Measurements from ENCODE around the gene MAMSTR. TPM values are rescaled to one million over a fixed set of nuclear protein-coding genes. Genes with fewer than 3 reads are reported as not detected.
A peak's percentile ranks its signal among the peaks of the same experiment; 100 is the strongest.

Gene MAMSTR
- total RNA-seq, 1 donor from 2014 or later = 2.7 TPM

DNA sequence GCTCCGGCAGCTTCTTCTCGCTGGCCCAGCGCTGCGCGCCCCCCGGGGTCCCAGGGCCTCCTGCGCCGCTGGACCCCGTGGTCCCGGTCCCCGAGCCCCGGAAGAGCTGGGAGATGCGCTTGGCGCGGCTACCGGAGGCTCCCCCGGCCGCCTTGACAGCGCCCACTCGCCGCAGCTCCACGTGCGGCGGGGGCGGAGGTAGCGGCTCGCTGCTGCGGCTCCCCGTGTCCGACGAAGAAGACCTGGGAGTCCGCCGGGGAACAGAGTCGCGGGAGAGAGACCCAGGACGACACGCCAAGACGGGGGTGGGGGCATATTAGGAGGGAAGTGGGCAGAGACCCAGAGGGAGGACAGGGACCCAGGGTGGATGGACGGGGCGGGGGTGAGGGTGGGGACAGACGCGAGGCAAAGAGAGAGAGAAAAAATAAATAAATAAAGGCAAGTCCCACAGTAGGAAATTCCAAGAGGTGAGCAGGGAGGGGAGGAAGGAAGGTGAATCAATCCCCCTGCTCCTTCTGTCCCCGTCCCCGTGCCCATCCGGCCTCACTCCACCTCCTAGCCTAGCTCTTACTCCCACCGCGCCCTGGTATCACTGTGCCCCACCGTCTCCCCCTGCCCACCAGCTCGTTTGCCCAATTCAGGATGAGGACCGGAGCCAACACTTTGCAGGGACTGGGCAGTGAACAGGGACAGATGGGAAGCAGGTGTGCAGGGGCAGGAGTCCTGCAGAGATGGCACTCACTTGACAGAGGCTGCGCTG, 20.1 kb upstream of the MAMSTR start:
- peak; percentile 42 for DNase-seq
- no peaks in the 10 kb centered on the region for H3K36me3 Mint-ChIP-seq (ENCODE audit: unreplicated experiment)
- H3K9me3 Mint-ChIP-seq (ENCODE audit: unreplicated experiment) = peaks cover 15% of the 10 kb centered on the region
- peaks cover 20% of the 10 kb centered on the region for H3K27me3 Mint-ChIP-seq (ENCODE audit: unreplicated experiment)
- peak overlapping the region; percentile 52 for H3K27ac Mint-ChIP-seq (ENCODE audit: unreplicated experiment)
- H3K4me1 Mint-ChIP-seq (ENCODE audit: low read depth, unreplicated experiment) = peaks cover 21% of the 10 kb centered on the region
- H3K4me3 Mint-ChIP-seq (ENCODE audit: unreplicated experiment) = peak overlapping the region; percentile 81
- TF ChIP-seq, protein P1, sequence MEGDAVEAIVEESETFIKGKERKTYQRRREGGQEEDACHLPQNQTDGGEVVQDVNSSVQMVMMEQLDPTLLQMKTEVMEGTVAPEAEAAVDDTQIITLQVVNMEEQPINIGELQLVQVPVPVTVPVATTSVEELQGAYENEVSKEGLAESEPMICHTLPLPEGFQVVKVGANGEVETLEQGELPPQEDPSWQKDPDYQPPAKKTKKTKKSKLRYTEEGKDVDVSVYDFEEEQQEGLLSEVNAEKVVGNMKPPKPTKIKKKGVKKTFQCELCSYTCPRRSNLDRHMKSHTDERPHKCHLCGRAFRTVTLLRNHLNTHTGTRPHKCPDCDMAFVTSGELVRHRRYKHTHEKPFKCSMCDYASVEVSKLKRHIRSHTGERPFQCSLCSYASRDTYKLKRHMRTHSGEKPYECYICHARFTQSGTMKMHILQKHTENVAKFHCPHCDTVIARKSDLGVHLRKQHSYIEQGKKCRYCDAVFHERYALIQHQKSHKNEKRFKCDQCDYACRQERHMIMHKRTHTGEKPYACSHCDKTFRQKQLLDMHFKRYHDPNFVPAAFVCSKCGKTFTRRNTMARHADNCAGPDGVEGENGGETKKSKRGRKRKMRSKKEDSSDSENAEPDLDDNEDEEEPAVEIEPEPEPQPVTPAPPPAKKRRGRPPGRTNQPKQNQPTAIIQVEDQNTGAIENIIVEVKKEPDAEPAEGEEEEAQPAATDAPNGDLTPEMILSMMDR (IDR thresholded peaks at IDR 0.05; ENCODE audit: partially characterized antibody, unreplicated experiment) = no peak

DNA sequence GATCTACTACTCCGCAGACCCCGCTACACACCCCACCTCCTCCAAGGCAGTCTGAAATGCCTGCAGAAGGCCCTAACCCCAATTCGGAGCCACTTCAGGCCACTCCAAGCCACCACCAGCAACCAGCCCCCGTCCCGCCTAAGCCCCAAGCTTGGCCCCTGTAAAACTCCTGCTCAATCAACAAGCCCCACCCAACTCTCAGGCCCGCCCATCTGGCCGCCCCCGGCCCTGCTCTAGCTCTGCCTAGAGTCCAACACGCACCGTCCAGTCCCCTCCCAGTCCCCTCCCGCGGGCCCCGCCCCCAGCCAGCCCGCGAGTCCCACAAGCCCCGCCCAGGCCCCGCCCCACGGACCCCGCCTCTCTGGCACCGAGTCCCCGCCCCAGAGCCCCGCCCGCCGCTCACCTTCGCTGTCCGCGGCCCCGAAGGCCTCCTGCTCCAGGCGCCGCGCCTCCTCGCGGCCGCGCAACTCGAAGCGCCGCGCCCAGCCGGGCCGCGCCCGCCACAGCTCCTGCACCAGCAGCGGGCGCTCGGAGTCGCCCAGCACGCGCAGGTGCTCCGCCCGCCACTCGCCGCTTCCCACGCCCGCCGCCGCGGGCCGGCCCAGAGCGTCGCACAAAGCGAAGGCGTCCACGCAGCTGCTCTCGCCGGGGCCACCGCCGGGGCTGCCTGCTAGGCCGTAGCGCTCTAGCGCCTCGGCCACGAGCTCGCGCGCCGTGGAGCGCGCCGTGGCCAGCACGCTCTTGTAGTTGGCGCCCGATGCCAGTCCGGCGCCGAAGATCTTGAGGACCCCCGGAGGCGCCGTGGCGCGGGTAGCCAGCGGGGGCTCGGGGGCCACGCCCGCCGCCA, 19.3 kb upstream of the MAMSTR start:
- Mint-ChIP-seq H3K4me1 (ENCODE audit: low read depth, unreplicated experiment) (peaks cover 21% of the 10 kb centered on the region), H3K9me3 (ENCODE audit: unreplicated experiment) (peaks cover 15% of the 10 kb centered on the region), H3K27ac (ENCODE audit: unreplicated experiment) (peak overlapping the region; percentile 94), H3K27me3 (ENCODE audit: unreplicated experiment) (peaks cover 20% of the 10 kb centered on the region), H3K4me3 (ENCODE audit: unreplicated experiment) (peak overlapping the region; percentile 83), H3K36me3 (ENCODE audit: unreplicated experiment) (no peaks in the 10 kb centered on the region)
- DNase-seq = peak; percentile 98
- TF ChIP-seq, protein P1 (IDR thresholded peaks at IDR 0.05; ENCODE audit: partially characterized antibody, unreplicated experiment) = no peak

DNA sequence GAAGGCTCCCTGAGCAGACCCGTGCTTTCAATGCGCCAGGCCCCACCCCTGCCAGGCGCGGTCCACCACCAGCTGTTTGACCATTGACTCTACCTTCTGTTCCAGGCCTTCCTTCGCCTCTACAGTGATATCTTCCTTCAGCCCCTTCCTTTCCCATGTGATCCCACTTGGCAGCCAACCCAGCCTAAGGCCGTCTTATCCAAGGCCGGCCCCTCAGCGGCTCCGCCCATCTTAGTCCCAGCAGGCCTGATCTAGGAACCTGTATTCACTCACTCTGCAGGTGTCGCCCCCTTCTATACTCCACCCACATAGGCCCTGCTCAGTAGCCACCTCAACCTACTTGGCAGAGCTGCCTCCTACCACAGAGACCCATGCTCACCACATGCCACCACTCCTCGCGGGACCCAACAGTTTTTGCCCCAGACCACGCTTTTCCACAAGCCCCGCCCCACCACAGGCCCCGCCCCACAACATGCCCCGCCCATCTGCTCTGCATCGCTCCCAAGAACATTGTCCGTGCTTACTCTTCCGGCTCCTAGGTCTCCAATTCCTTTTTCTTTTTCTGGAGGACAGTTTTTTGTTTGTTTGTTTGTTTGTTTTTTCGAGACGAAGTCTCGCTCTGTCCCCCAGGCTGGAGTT, 18.0 kb upstream of the MAMSTR start:
- Mint-ChIP-seq H3K27me3 (ENCODE audit: unreplicated experiment) (peaks cover 20% of the 10 kb centered on the region), H3K27ac (ENCODE audit: unreplicated experiment) (peak overlapping the region; percentile 94), H3K4me1 (ENCODE audit: low read depth, unreplicated experiment) (peaks cover 21% of the 10 kb centered on the region), H3K36me3 (ENCODE audit: unreplicated experiment) (no peaks in the 10 kb centered on the region), H3K9me3 (ENCODE audit: unreplicated experiment) (peaks cover 15% of the 10 kb centered on the region), H3K4me3 (ENCODE audit: unreplicated experiment) (peak overlapping the region; percentile 83)
- TF ChIP-seq, protein P1 (IDR thresholded peaks at IDR 0.05; ENCODE audit: partially characterized antibody, unreplicated experiment) = no peak
- DNase-seq = peak; percentile 68

DNA sequence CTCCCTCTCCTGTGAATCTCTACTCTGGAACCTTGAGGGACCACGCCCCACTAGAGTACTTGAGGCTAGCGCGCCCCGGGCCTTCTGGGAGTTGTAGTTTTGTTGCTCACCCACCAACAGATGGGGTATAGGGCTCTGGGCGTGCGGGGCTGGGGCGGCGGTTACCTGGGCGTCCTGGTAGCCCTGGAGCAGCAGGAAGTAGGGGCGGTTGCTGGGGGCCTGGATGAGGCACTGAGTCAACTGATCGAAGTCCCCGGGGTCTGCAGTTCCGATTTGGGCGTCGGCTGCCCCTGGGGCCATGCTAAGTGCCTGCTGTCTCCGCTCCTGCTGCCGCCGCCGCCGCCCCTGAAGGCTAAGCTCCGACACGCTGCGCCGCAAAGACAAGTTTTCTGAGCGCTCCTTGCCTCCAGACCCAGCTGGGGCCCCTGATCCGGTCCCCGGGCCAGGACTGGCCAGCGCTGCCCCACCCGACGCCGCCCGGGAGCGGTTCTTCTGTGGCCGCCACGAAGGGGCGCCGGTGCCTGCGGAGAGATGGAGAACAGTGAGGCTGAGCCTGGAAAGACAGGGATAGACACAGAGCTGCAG, 15.6 kb upstream of the MAMSTR start:
- Mint-ChIP-seq H3K27ac (ENCODE audit: unreplicated experiment) (peak overlapping the region; percentile 86), H3K27me3 (ENCODE audit: unreplicated experiment) (peaks cover 22% of the 10 kb centered on the region), H3K4me1 (ENCODE audit: low read depth, unreplicated experiment) (peaks cover 18% of the 10 kb centered on the region), H3K9me3 (ENCODE audit: unreplicated experiment) (peaks cover 17% of the 10 kb centered on the region), H3K36me3 (ENCODE audit: unreplicated experiment) (peaks cover 7% of the 10 kb centered on the region), H3K4me3 (ENCODE audit: unreplicated experiment) (peak overlapping the region; percentile 75)
- TF ChIP-seq, protein P1 (IDR thresholded peaks at IDR 0.05; ENCODE audit: partially characterized antibody, unreplicated experiment) = no peak
- DNase-seq = peak; percentile 88

Data from glutamatergic neuron (in vitro differentiated cells).